Osteocyte (in vitro differentiated cells): ENCODE data around the gene MOGAT3. TPM values are rescaled to one million over a fixed set of nuclear protein-coding genes. Genes with fewer than 3 reads are reported as not detected.

Experiments
- DNase-seq: peaks from one replicate; pipeline ENCODE4 v3.0.0; 2021; ENCODE audit warnings: mixed read lengths; ENCODE audit not compliant: unreplicated experiment; ENCODE audit errors: extremely low spot score
- H3K27ac Mint-ChIP-seq: one replicate; pipeline ENCODE4 v1.8.0; 2021; ENCODE audit warnings: mild to moderate bottlenecking, mixed read lengths; ENCODE audit not compliant: unreplicated experiment
- H3K27me3 Mint-ChIP-seq: one replicate; pipeline ENCODE4 v1.8.0; 2021; ENCODE audit warnings: mixed read lengths; ENCODE audit not compliant: unreplicated experiment
- H3K36me3 Mint-ChIP-seq: one replicate; pipeline ENCODE4 v1.8.0; 2021; ENCODE audit warnings: mixed read lengths; ENCODE audit not compliant: unreplicated experiment
- H3K4me1 Mint-ChIP-seq: one replicate; pipeline ENCODE4 v1.8.0; 2021; ENCODE audit warnings: mixed read lengths; ENCODE audit not compliant: unreplicated experiment
- H3K4me3 Mint-ChIP-seq: one replicate; pipeline ENCODE4 v1.8.0; 2021; ENCODE audit warnings: mild to moderate bottlenecking, moderate library complexity, mixed read lengths; ENCODE audit not compliant: unreplicated experiment
- H3K9me3 Mint-ChIP-seq: one replicate; pipeline ENCODE4 v1.8.0; 2021; ENCODE audit warnings: mixed read lengths; ENCODE audit not compliant: unreplicated experiment
- total RNA-seq: library from RNA; stranded (reverse); gene quantifications from 2 replicates; pipeline ENCODE4 v1.2.1, GENCODE V29; 2021
- TF ChIP-seq, protein P1 (sequence below): fragments of 200-600 bp; sonication (generic); IDR thresholded peaks from 2 replicates; pipeline ENCODE4 v1.5.0; 2021; ENCODE audit warnings: antibody characterized with exemption, mild to moderate bottlenecking, moderate library complexity

Gene MOGAT3
- total RNA-seq, 1 donor from 2014 or later, result not detected

DNA sequence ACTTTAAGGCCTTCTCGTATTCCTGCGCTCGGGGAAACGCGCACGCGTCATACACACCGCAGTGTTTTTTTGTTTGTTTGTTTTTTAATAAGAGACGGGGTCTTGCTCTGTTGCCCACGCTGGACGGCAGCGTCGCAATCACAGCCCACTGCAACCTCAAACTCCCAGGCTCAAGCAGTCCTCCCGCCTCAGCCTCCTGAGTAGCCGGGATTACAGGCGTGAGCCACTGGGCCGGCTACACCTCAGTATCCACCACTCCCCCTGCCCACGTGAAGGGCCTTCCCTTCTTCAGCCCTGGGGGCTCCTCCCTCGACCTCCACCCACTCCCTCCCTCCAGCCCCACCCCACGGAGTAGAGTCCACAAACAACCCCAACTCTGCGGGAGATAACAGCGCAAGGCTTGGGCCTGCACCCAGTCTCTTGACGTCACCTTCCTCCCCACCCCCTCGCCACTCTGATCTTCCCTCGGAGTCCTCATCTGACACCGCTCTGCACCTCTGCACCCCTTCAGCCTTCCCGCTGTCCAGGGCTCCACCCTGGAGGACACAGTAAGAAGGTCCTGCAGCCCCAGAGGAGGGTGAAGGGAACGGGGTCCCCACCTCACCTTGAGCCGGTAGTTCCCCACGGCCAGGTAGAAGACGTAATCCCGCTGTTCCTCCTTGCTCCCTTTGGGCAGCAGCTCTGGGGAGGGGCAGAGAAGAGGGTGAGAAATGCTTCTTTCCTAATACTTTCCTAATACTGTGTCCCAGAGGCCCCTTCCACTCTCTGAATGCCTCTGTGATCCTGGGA is 39.6 kb upstream of the MOGAT3 start:
- no peak for DNase-seq
- Mint-ChIP-seq H3K36me3 (peaks cover 11% of the 10 kb centered on the region), H3K27ac (no peak overlapping the region), H3K27me3 (no peaks in the 10 kb centered on the region), H3K9me3 (no peaks in the 10 kb centered on the region), H3K4me1 (peaks cover 16% of the 10 kb centered on the region), H3K4me3 (no peak overlapping the region)
- TF ChIP-seq, protein P1, sequence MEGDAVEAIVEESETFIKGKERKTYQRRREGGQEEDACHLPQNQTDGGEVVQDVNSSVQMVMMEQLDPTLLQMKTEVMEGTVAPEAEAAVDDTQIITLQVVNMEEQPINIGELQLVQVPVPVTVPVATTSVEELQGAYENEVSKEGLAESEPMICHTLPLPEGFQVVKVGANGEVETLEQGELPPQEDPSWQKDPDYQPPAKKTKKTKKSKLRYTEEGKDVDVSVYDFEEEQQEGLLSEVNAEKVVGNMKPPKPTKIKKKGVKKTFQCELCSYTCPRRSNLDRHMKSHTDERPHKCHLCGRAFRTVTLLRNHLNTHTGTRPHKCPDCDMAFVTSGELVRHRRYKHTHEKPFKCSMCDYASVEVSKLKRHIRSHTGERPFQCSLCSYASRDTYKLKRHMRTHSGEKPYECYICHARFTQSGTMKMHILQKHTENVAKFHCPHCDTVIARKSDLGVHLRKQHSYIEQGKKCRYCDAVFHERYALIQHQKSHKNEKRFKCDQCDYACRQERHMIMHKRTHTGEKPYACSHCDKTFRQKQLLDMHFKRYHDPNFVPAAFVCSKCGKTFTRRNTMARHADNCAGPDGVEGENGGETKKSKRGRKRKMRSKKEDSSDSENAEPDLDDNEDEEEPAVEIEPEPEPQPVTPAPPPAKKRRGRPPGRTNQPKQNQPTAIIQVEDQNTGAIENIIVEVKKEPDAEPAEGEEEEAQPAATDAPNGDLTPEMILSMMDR, result no peak

DNA sequence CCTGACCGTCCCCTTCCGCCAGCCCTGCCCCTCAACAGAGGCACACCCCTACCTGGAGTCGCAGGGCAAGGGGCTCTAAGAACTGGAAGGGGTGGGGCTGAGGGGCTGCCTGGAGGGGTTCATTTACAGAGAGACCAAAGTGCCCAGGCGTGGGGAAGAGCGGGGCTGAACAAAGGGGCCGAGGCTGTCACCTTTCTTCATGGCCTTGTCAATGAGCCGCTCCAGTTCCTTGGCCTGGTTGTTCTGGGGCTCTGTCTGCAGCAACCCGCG is 39.0 kb upstream of the MOGAT3 start:
- Mint-ChIP-seq H3K27ac (no peak overlapping the region), H3K4me1 (peaks cover 12% of the 10 kb centered on the region), H3K36me3 (peaks cover 11% of the 10 kb centered on the region), H3K9me3 (no peaks in the 10 kb centered on the region), H3K4me3 (no peak overlapping the region), H3K27me3 (no peaks in the 10 kb centered on the region)
- TF ChIP-seq, protein P1, result no peak
- no peak for DNase-seq

GRCh38 chr7:101239191-101239950 is 38.5 kb upstream of the MOGAT3 start:
- peaks cover 12% of the 10 kb centered on the region for H3K4me1 Mint-ChIP-seq
- DNase-seq, result no peak
- H3K36me3 Mint-ChIP-seq, result peaks cover 11% of the 10 kb centered on the region
- H3K27me3 Mint-ChIP-seq, result no peaks in the 10 kb centered on the region
- no peaks in the 10 kb centered on the region for H3K9me3 Mint-ChIP-seq
- TF ChIP-seq, protein P1, result no peak
- no peak overlapping the region for H3K4me3 Mint-ChIP-seq
- H3K27ac Mint-ChIP-seq, result no peak overlapping the region

- H3K27ac Mint-ChIP-seq, result no peak overlapping the region
- peaks cover 11% of the 10 kb centered on the region for H3K36me3 Mint-ChIP-seq
Observed at GRCh38 chr7:101238226-101239182, 37.7 kb upstream of the MOGAT3 start.

More at GRCh38 chr7:101238226-101239182, 37.7 kb upstream of the MOGAT3 start:
- H3K9me3 Mint-ChIP-seq, result no peaks in the 10 kb centered on the region
- TF ChIP-seq, protein P1, result no peak
- DNase-seq, result no peak
- no peak overlapping the region for H3K4me3 Mint-ChIP-seq
- peaks cover 4% of the 10 kb centered on the region for H3K4me1 Mint-ChIP-seq
- H3K27me3 Mint-ChIP-seq, result no peaks in the 10 kb centered on the region
